G401.6 (cell line): Measurements from ENCODE around the gene SPINK1.
"Not testable (repeated sequence)": the region's sequence is repeated elsewhere in the genome, so short reads cannot be mapped to it uniquely, and the experiment has no call there.

ENCODE experiments used
- FAIRE-seq: peaks from 2 replicates; lab custom pipeline; 2012; peaks lifted over from hg19 to GRCh38; lab: Jason Lieb, UNC

Gene SPINK1

GRCh38 chr5:147805030-147805454 lies 26.4 kb downstream of the SPINK1 start:
- FAIRE-seq, result no peak

GRCh38 chr5:147804334-147804733 lies 27.1 kb downstream of the SPINK1 start:
- no peak for FAIRE-seq

GRCh38 chr5:147803926-147804325 lies 27.5 kb downstream of the SPINK1 start:
- no peak for FAIRE-seq

GRCh38 chr5:147803161-147803560 lies 28.3 kb downstream of the SPINK1 start:
- not testable (repeated sequence) for FAIRE-seq

GRCh38 chr5:147801461-147801860 lies 30.0 kb downstream of the SPINK1 start:
- no peak for FAIRE-seq

GRCh38 chr5:147800491-147800890 lies 31.0 kb downstream of the SPINK1 start:
- FAIRE-seq, result no peak

GRCh38 chr5:147796556-147797308 lies 34.7 kb downstream of the SPINK1 start:
- no peak for FAIRE-seq

- FAIRE-seq, result no peak
These were observed 40.3 kb downstream of the SPINK1 start for GRCh38 chr5:147791181-147791580.

- FAIRE-seq, result no peak
These were observed 41.7 kb downstream of the SPINK1 start for GRCh38 chr5:147789820-147790219.

GRCh38 chr5:147788023-147788422 lies 43.4 kb downstream of the SPINK1 start:
- no peak for FAIRE-seq

- FAIRE-seq, result no peak
These were observed 45.3 kb downstream of the SPINK1 start for GRCh38 chr5:147786142-147786541.

- FAIRE-seq, result no peak
These were observed 47.1 kb downstream of the SPINK1 start for GRCh38 chr5:147784146-147784987.

GRCh38 chr5:147782110-147783028 lies 49.1 kb downstream of the SPINK1 start, which contains the start of gene JAKMIP2:
Gene JAKMIP2, minus strand, starts transcription at chr5:147782728. Its CDS starts 110,922 bp downstream, at chr5:147671806.
- no peak for FAIRE-seq

- no peak for FAIRE-seq
These were observed 50.4 kb downstream of the SPINK1 start for GRCh38 chr5:147780924-147781573.

GRCh38 chr5:147779694-147780093 lies 51.8 kb downstream of the SPINK1 start:
- no peak for FAIRE-seq

GRCh38 chr5:147776989-147777388 lies 54.5 kb downstream of the SPINK1 start:
- no peak for FAIRE-seq
